Smooth muscle cell (in vitro differentiated cells): Measurements from ENCODE around the gene RBM27. TPM values are rescaled to one million over a fixed set of nuclear protein-coding genes. Genes with fewer than 3 reads are reported as not detected.
A peak's percentile ranks its signal among the peaks of the same experiment; 100 is the strongest.
"Not testable (repeated sequence)": the region's sequence is repeated elsewhere in the genome, so short reads cannot be mapped to it uniquely, and the experiment has no call there.

ENCODE experiments used
- DNase-seq: peaks from one replicate; lab custom pipeline; 2025; ENCODE audit not compliant: unreplicated experiment; lab: John Stamatoyannopoulos, UW
- H2AFZ ChIP-seq: fragments of 200-600 bp; sonication (generic); 2 replicates; pipeline ENCODE4 v1.6.0; 2016; ENCODE audit warnings: antibody characterized with exemption, low read depth, mild to moderate bottlenecking
- H3F3A ChIP-seq: fragments of 200-600 bp; sonication (generic); 2 replicates; pipeline ENCODE4 v1.6.0; 2017; ENCODE audit warnings: antibody characterized with exemption, low read depth
- H3K27ac ChIP-seq: fragments of 200-600 bp; sonication (generic); 2 replicates; pipeline ENCODE4 v1.5.1; 2016; ENCODE audit warnings: low read depth, mild to moderate bottlenecking
- H3K27me3 ChIP-seq: fragments of 200-600 bp; sonication (generic); 2 replicates; pipeline ENCODE4 v1.6.1; 2016; ENCODE audit warnings: low read depth, mild to moderate bottlenecking
- H3K36me3 ChIP-seq: fragments of 200-600 bp; sonication (generic); 2 replicates; pipeline ENCODE4 v1.5.1; 2016; ENCODE audit warnings: low read depth
- H3K4me1 ChIP-seq: fragments of 200-600 bp; sonication (generic); 2 replicates; pipeline ENCODE4 v1.5.1; 2016; ENCODE audit warnings: low read depth
- H3K4me2 ChIP-seq: fragments of 200-600 bp; sonication (generic); 2 replicates; pipeline ENCODE4 v1.6.0; 2016; ENCODE audit warnings: mild to moderate bottlenecking
- H3K4me3 ChIP-seq: fragments of 200-600 bp; sonication (generic); 2 replicates; pipeline ENCODE4 v1.5.1; 2016; ENCODE audit warnings: mild to moderate bottlenecking
- H3K79me2 ChIP-seq: fragments of 200-600 bp; sonication (generic); 2 replicates; pipeline ENCODE4 v1.6.0; 2016; ENCODE audit warnings: low read depth, mild to moderate bottlenecking
- H3K9ac ChIP-seq: fragments of 200-600 bp; sonication (generic); 2 replicates; pipeline ENCODE4 v1.6.0; 2016; ENCODE audit warnings: low read depth
- H3K9me3 ChIP-seq: fragments of 200-600 bp; sonication (generic); replicated peaks from 2 replicates; pipeline ENCODE4 v1.5.1; 2016; ENCODE audit warnings: low read depth
- H4K20me1 ChIP-seq: fragments of 200-600 bp; sonication (generic); 2 replicates; pipeline ENCODE4 v1.6.0; 2016; ENCODE audit warnings: low read depth
- WGBS: methylation state at CpG from one replicate; pipeline ENCODE4 v1.1.7; 2016; ENCODE audit warnings: low lambda C conversion rate; 5-methylcytosine and 5-hydroxymethylcytosine counted together
- polyA plus RNA-seq: library from polyadenylated mRNA; unstranded; fragments of >200 nt; fragmentation: Nextera tagmentation; extraction: Ambion mirVana; gene quantifications from 2 replicates; pipeline ENCODE4 v1.2.1, GENCODE V29; 2016
- total RNA-seq: library from RNA; depleted of rRNA; stranded (reverse); fragments of >200 nt; gene quantifications from 2 replicates; pipeline ENCODE4 v1.2.3, GENCODE V29; 2014
- TF ChIP-seq, protein P1 (sequence below): fragments of 200-600 bp; sonication (generic); IDR thresholded peaks from 2 replicates; pipeline ENCODE4 v1.5.1; 2017; ENCODE audit warnings: borderline replicate concordance, mild to moderate bottlenecking, antibody characterized with exemption; ENCODE audit not compliant: insufficient read depth, poor library complexity, severe bottlenecking

The RBM27 gene
- total and polyA plus RNA-seq, 2 experiments from 2014 or later, result 2.5 to 25.6 TPM

GRCh38 chr5:146176805-146177204 lies 26.6 kb upstream of the RBM27 start:
- WGBS, result 98% methylated on average over 5 of the region's 5 CpGs
- H3K27me3 ChIP-seq, result no peaks in the 10 kb centered on the region
- H3K9me3 ChIP-seq, result no peaks in the 10 kb centered on the region
- H3K4me2 ChIP-seq, result no peak overlapping the region
- peaks cover 7% of the 10 kb centered on the region for H3K4me1 ChIP-seq
- H3F3A ChIP-seq, result no peaks in the 10 kb centered on the region
- H3K36me3 ChIP-seq, result peaks cover 7% of the 10 kb centered on the region
- H3K27ac ChIP-seq, result no peak overlapping the region
- H3K4me3 ChIP-seq, result no peak overlapping the region
- H3K79me2 ChIP-seq, result peaks cover 49% of the 10 kb centered on the region
- TF ChIP-seq, protein P1, sequence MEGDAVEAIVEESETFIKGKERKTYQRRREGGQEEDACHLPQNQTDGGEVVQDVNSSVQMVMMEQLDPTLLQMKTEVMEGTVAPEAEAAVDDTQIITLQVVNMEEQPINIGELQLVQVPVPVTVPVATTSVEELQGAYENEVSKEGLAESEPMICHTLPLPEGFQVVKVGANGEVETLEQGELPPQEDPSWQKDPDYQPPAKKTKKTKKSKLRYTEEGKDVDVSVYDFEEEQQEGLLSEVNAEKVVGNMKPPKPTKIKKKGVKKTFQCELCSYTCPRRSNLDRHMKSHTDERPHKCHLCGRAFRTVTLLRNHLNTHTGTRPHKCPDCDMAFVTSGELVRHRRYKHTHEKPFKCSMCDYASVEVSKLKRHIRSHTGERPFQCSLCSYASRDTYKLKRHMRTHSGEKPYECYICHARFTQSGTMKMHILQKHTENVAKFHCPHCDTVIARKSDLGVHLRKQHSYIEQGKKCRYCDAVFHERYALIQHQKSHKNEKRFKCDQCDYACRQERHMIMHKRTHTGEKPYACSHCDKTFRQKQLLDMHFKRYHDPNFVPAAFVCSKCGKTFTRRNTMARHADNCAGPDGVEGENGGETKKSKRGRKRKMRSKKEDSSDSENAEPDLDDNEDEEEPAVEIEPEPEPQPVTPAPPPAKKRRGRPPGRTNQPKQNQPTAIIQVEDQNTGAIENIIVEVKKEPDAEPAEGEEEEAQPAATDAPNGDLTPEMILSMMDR, result no peak
- H3K9ac ChIP-seq, result no peak overlapping the region
- no peak for DNase-seq
- H2AFZ ChIP-seq, result no peak overlapping the region
- H4K20me1 ChIP-seq, result peaks cover 3% of the 10 kb centered on the region

- Histone ChIP-seq H3K79me2 (peaks cover 48% of the 10 kb centered on the region), H4K20me1 (no peaks in the 10 kb centered on the region), H3K4me3 (no peak overlapping the region), H3F3A (no peaks in the 10 kb centered on the region), H2AFZ (no peak overlapping the region), H3K9me3 (no peaks in the 10 kb centered on the region), H3K4me1 (peaks cover 7% of the 10 kb centered on the region), H3K27me3 (no peaks in the 10 kb centered on the region), H3K9ac (no peak overlapping the region), H3K36me3 (peaks cover 7% of the 10 kb centered on the region), H3K4me2 (no peak overlapping the region), H3K27ac (no peak overlapping the region)
- DNase-seq, result no peak
- TF ChIP-seq, protein P1, result no peak
- 96% methylated on average over 1 of the region's 1 CpG for WGBS
Observed at GRCh38 chr5:146179696-146180095, 23.7 kb upstream of the RBM27 start.

DNA sequence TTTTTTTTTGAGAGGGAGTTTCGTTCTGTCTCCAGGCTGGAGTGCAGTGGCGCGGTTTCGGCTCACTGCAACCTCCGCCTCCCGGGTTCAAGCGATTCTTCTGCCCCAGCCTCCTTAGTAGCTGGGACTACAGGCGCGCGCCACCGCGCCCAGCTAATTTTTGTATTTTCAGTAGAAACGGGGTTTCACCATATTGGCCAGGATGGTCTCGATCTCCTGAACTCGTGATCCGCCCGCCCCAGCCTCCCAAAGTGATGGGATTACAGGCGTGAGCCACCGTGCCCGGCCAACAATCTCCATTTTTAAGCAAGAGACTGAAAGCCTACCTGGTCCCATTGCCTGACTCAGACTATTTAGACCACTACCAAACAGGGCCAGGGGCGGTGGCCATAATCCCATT lies 20.0 kb upstream of the RBM27 start:
- not testable (repeated sequence) for H3K9ac ChIP-seq, H3K9me3 ChIP-seq, H3F3A ChIP-seq, H4K20me1 ChIP-seq, H3K27me3 ChIP-seq, H3K4me1 ChIP-seq, H3K36me3 ChIP-seq, H3K27ac ChIP-seq, DNase-seq
- Histone ChIP-seq H3K4me2 (peak overlapping the region; percentile 87), H3K79me2 (peaks cover 38% of the 10 kb centered on the region), H2AFZ (peak overlapping the region; percentile 98), H3K4me3 (peak overlapping the region; percentile 72)
- 97% methylated on average over 17 of the region's 21 CpGs for WGBS

DNA sequence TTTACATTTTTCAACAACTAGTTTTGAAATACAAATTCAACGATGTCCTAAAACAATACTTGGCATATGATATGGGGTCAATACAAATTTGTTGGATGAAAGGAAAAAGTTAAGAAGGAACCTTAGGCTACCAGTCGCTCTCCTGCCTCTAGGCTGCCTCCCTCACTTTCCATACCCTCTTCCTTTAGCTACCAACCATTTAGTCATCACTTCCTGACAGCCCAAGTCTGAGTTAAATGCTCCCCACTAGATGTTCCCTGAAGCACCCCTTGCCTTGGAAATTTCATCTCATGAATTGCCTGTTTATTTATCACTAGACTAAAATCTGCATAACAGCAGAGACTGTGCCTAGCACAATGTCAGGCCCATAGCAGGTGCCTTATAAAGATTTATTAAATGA lies 18.2 kb upstream of the RBM27 start:
- no peak overlapping the region for H3K9ac ChIP-seq
- TF ChIP-seq, protein P1, result no peak
- H2AFZ ChIP-seq, result no peak overlapping the region
- H4K20me1 ChIP-seq, result no peaks in the 10 kb centered on the region
- no peaks in the 10 kb centered on the region for H3F3A ChIP-seq
- no peaks in the 10 kb centered on the region for H3K9me3 ChIP-seq
- H3K4me2 ChIP-seq, result no peak overlapping the region
- peaks cover 22% of the 10 kb centered on the region for H3K79me2 ChIP-seq
- H3K27ac ChIP-seq, result no peak overlapping the region
- H3K4me3 ChIP-seq, result no peak overlapping the region
- no peaks in the 10 kb centered on the region for H3K27me3 ChIP-seq
- no peak for DNase-seq
- no peaks in the 10 kb centered on the region for H3K36me3 ChIP-seq
- WGBS, result 89% methylated on average over 2 of the region's 2 CpGs
- peaks cover 7% of the 10 kb centered on the region for H3K4me1 ChIP-seq
